NCI-H187 (cell line): ENCODE measurements around the gene SUN3.
"Not testable (repeated sequence)": the region's sequence is repeated elsewhere in the genome, so short reads cannot be mapped to it uniquely, and the experiment has no call there.

Experiments
- DNase-seq, 2 experiments: peaks; one replicate each; lab custom pipeline; 2025; lab: John Stamatoyannopoulos, UW

SUN3 gene

GRCh38 chr7:47944536-47945260 is 84.2 kb downstream of the SUN3 start:
- DNase-seq, result no peak

GRCh38 chr7:47943676-47944474 is 85.0 kb downstream of the SUN3 start:
- no peak for DNase-seq

GRCh38 chr7:47942651-47943050 is 86.3 kb downstream of the SUN3 start:
- DNase-seq, result not testable (repeated sequence)

- DNase-seq, result no peak
These were observed 86.8 kb downstream of the SUN3 start for GRCh38 chr7:47942132-47942531.

GRCh38 chr7:47941136-47941844 is 87.6 kb downstream of the SUN3 start:
- DNase-seq, result no peak

GRCh38 chr7:47940088-47941013 is 88.6 kb downstream of the SUN3 start:
- no peak for DNase-seq

GRCh38 chr7:47939425-47940036 is 89.4 kb downstream of the SUN3 start:
- DNase-seq, result no peak

GRCh38 chr7:47938574-47939165 is 90.2 kb downstream of the SUN3 start:
- no peak for DNase-seq

- no peak for DNase-seq
These were observed 91.0 kb downstream of the SUN3 start for GRCh38 chr7:47937711-47938573.
